HepG2 (cell line): Measurements from ENCODE around the gene NIP7. TPM values are rescaled to one million over a fixed set of nuclear protein-coding genes. Genes with fewer than 3 reads are reported as not detected.
A peak's percentile ranks its signal among the peaks of the same experiment; 100 is the strongest.

Experiments used
- DR1 ChIP-seq: sonication (generic); formaldehyde crosslinking; IDR thresholded peaks from 2 replicates; pipeline ENCODE4 v1.8.0; 2021; ENCODE audit warnings: mild to moderate bottlenecking, missing genetic modification reagents, inconsistent platforms
- FOXJ3 ChIP-seq: sonication (generic); formaldehyde crosslinking; IDR thresholded peaks from 2 replicates; pipeline ENCODE4 v1.4.0; 2020; ENCODE audit warnings: missing genetic modification reagents, mild to moderate bottlenecking, borderline replicate concordance
- KAT7 ChIP-seq: IDR thresholded peaks from 2 replicates; pipeline ENCODE4 v1.6.1; 2018; ENCODE audit warnings: borderline replicate concordance, missing compliant biosample characterization
- KLF15 ChIP-seq: sonication (generic); formaldehyde crosslinking; IDR thresholded peaks from 2 replicates; pipeline ENCODE4 v1.8.1; 2023; ENCODE audit warnings: borderline replicate concordance, mild to moderate bottlenecking, inconsistent platforms, missing genetic modification reagents, mixed read lengths
- KLF16 ChIP-seq, 2 experiments: sonication (generic) in 1 of 2; formaldehyde crosslinking in 1 of 2; IDR thresholded peaks; 2 replicates each; pipeline versions ENCODE4 v1.6.1 to v1.8.0; 2016 to 2023; ENCODE audit warnings: missing genetic modification reagents in 2 of 2, missing compliant biosample characterization in 1 of 2
- MAFF ChIP-seq: IDR thresholded peaks from 2 replicates; pipeline ENCODE4 v1.6.1; 2011; ENCODE audit warnings: low read depth, low read length, improper control_type of control experiment
- NPAS2 ChIP-seq: sonication (generic); formaldehyde crosslinking; IDR thresholded peaks from 2 replicates; pipeline ENCODE4 v1.8.0; 2022; ENCODE audit warnings: mild to moderate bottlenecking, missing genetic modification reagents, borderline replicate concordance
- SMAD1 ChIP-seq: sonication (generic); formaldehyde crosslinking; IDR thresholded peaks from 2 replicates; pipeline ENCODE4 v1.4.0; 2020; ENCODE audit warnings: missing genetic modification reagents, low read depth, mild to moderate bottlenecking, borderline replicate concordance
- SYNCRIP ChIP-seq: fragments of 200-400 bp; formaldehyde crosslinking; IDR thresholded peaks from 2 replicates; pipeline ENCODE4 v1.6.1; 2018; ENCODE audit warnings: mild to moderate bottlenecking, low read depth, low read length; ENCODE audit not compliant: insufficient read depth
- ZIK1 ChIP-seq: sonication (generic); formaldehyde crosslinking; IDR thresholded peaks from 2 replicates; pipeline ENCODE4 v1.5.0; 2020; ENCODE audit warnings: mild to moderate bottlenecking, low read depth, missing genetic modification reagents, borderline replicate concordance
- ZNF138 ChIP-seq: sonication (generic); formaldehyde crosslinking; IDR thresholded peaks from 2 replicates; pipeline ENCODE4 v1.5.0; 2020; ENCODE audit warnings: mild to moderate bottlenecking, low read depth, missing genetic modification reagents
- ZNF18 ChIP-seq: sonication (generic); formaldehyde crosslinking; IDR thresholded peaks from 2 replicates; pipeline ENCODE4 v1.8.0; 2022; ENCODE audit warnings: mild to moderate bottlenecking, missing genetic modification reagents; ENCODE audit not compliant: insufficient replicate concordance
- ZNF230 ChIP-seq: sonication (generic); formaldehyde crosslinking; IDR thresholded peaks from 2 replicates; pipeline ENCODE4 v1.4.0; 2020; ENCODE audit warnings: mild to moderate bottlenecking, missing genetic modification reagents
- ZNF296 ChIP-seq: sonication (generic); formaldehyde crosslinking; conservative IDR thresholded peaks from 2 replicates; pipeline ENCODE4 v1.5.0; 2020; ENCODE audit warnings: mild to moderate bottlenecking, missing genetic modification reagents
- ZNF350 ChIP-seq: sonication (generic); formaldehyde crosslinking; IDR thresholded peaks from 2 replicates; pipeline ENCODE4 v1.4.0; 2020; ENCODE audit warnings: mild to moderate bottlenecking, low read depth, missing genetic modification reagents, borderline replicate concordance
- ZNF460 ChIP-seq: sonication (generic); formaldehyde crosslinking; IDR thresholded peaks from 2 replicates; pipeline ENCODE4 v1.5.1; 2020; ENCODE audit warnings: missing genetic modification reagents, mild to moderate bottlenecking, borderline replicate concordance
- ZNF468 ChIP-seq: sonication (generic); formaldehyde crosslinking; IDR thresholded peaks from 2 replicates; pipeline ENCODE4 v1.8.0; 2022; ENCODE audit warnings: mild to moderate bottlenecking, moderate library complexity, missing genetic modification reagents
- ZNF496 ChIP-seq: sonication (generic); formaldehyde crosslinking; IDR thresholded peaks from 2 replicates; pipeline ENCODE4 v1.8.1; 2023; ENCODE audit warnings: mild to moderate bottlenecking, moderate library complexity, missing genetic modification reagents; ENCODE audit not compliant: insufficient replicate concordance
- ZNF574 ChIP-seq: sonication (generic); formaldehyde crosslinking; IDR thresholded peaks from 2 replicates; pipeline ENCODE4 v1.4.0; 2020; ENCODE audit warnings: missing genetic modification reagents
- ZNF619 ChIP-seq: sonication (generic); formaldehyde crosslinking; IDR thresholded peaks from 2 replicates; pipeline ENCODE4 v1.4.0; 2020; ENCODE audit warnings: mild to moderate bottlenecking, missing genetic modification reagents
- ZNF781 ChIP-seq: sonication (generic); formaldehyde crosslinking; IDR thresholded peaks from 2 replicates; pipeline ENCODE4 v1.5.1; 2020; ENCODE audit warnings: borderline replicate concordance, mild to moderate bottlenecking, missing genetic modification reagents; ENCODE audit errors: not compliant biosample characterization
- ZNF792 ChIP-seq: IDR thresholded peaks from 2 replicates; pipeline ENCODE4 v1.6.1; 2016
- ZNF839 ChIP-seq: sonication (generic); formaldehyde crosslinking; IDR thresholded peaks from 2 replicates; pipeline ENCODE4 v1.4.0; 2020; ENCODE audit warnings: missing genetic modification reagents, mild to moderate bottlenecking, borderline replicate concordance
- polyA plus RNA-seq, 8 experiments: library from polyadenylated mRNA; depleted of rRNA in 3 of 8; stranded (reverse) in 7 of 8; unstranded in 1 of 8; fragments of >200 nt; fragmentation: Illumina TruSeq in 4 of 8; extraction: Trizol in 4 of 8; gene quantifications; 2 replicates each; pipeline versions ENCODE4 v1.2.1 to v1.2.3, GENCODE V29; 2011 to 2016; ENCODE audit warnings: low read depth in 4 of 8, missing spikeins in 1 of 8, mixed read lengths in 1 of 8; ENCODE audit not compliant: insufficient read depth in 1 of 8
- total RNA-seq, 5 experiments: library from RNA; depleted of rRNA; stranded (reverse); fragments of >200 nt; fragmentation: Illumina TruSeq; extraction: Trizol; gene quantifications; 2 replicates each; pipeline ENCODE4 v1.2.3, GENCODE V29; 2016; ENCODE audit warnings: low read depth in 1 of 5
- TF ChIP-seq, protein P1 (sequence below): sonication (generic); formaldehyde crosslinking; IDR thresholded peaks from 2 replicates; pipeline ENCODE4 v1.8.1; 2023; ENCODE audit warnings: mild to moderate bottlenecking, moderate library complexity, missing genetic modification reagents

NIP7 gene
- total and polyA plus RNA-seq, 2 of the 13 experiments (the other 11 are each of a cell fraction or from before 2014, with no cell fraction given), result 15.3 to 114 TPM

- TF ChIP-seq ZNF781 (CRISPR knock-in tag), result no peak
- TF ChIP-seq ZIK1, result peak; percentile 92; the same call in 1 of the 2 replicates
- no peak for TF ChIP-seq KLF15 (CRISPR knock-in tag)
- peak; percentile 96; the same call in 1 of the 2 replicates for TF ChIP-seq ZNF350
- peak; percentile 89 for TF ChIP-seq SMAD1 (CRISPR knock-in tag)
- no peak for TF ChIP-seq NPAS2 (CRISPR knock-in tag)
- no peak for TF ChIP-seq SYNCRIP
- TF ChIP-seq ZNF18 (CRISPR knock-in tag), result peak; percentile 35
- TF ChIP-seq ZNF792 (CRISPR knock-in tag), result peak; percentile 82
- no peak; the same call in 1 of the 2 replicates for TF ChIP-seq ZNF460 (CRISPR knock-in tag)
- TF ChIP-seq ZNF296 (CRISPR knock-in tag), result no peak
- peak; percentile 15; the same call in 1 of the 2 replicates for TF ChIP-seq MAFF
- TF ChIP-seq KLF16 (CRISPR knock-in tag; IDR thresholded peaks at IDR 0.05), result peak in 1 of 2 experiments; percentile 96; a peak in 2 of 4 replicates
- TF ChIP-seq ZNF496 (CRISPR knock-in tag), result no peak
- peak; percentile 83 for TF ChIP-seq FOXJ3 (CRISPR knock-in tag)
- TF ChIP-seq, protein P1, sequence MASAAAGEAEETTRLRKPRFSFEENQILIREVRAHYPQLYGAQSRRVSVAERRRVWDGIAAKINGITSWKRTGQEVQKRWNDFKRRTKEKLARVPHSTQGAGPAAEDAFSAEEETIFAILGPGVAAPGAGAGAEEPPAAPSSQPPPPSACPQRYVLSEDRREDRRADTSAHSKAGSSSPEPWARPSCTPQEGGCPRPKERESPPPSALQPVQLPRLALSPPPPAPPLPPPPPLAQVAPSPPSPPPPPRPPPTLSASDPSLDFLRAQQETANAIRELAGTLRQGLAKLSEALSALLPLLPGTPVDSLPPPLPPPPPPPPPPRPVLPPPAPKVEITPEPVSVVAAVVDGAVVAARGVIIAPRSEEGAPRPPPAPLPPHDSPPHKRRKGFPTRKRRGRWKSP (CRISPR knock-in tag), result peak; percentile 41
- TF ChIP-seq ZNF138 (CRISPR knock-in tag), result 0 out of 2 replicates have a peak, but pooled peaks have one; percentile 13
- peak; percentile 82 for TF ChIP-seq ZNF230 (CRISPR knock-in tag)
- no peak for TF ChIP-seq ZNF468 (CRISPR knock-in tag)
- TF ChIP-seq ZNF574, result peak; percentile 100
- TF ChIP-seq ZNF839 (CRISPR knock-in tag), result no peak
- peak; percentile 66; the same call in 1 of the 2 replicates for TF ChIP-seq ZNF619 (CRISPR knock-in tag)
- TF ChIP-seq KAT7 (CRISPR knock-in tag), result peak; percentile 98
- peak; percentile 94 for TF ChIP-seq DR1 (CRISPR knock-in tag)
Measured at GRCh38 chr16:69339289-69340094, at the start of gene NIP7, which contains the start of gene COG8 (continued).
